ENCODE measurements around the gene ITGB8.

- TF ChIP-seq CTCF (IDR thresholded peaks at IDR 0.05) (no peak), ZFX (IDR thresholded peaks at IDR 0.05; ENCODE audit: borderline replicate concordance) (no peak)
Measured at GRCh38 chr7:20362574-20363253, 32.0 kb downstream of the ITGB8 start.

Measured in 22Rv1 (cell line).